Measurements from ENCODE around the gene ANKS1A.

The ANKS1A gene

GRCh38 chr6:35082733-35083403 is 193.8 kb downstream of the ANKS1A start:
- no peak for DNase-seq (ENCODE audit: low read depth, low spot score)

GRCh38 chr6:35083507-35083906 is 194.5 kb downstream of the ANKS1A start:
- no peak for DNase-seq (ENCODE audit: low read depth, low spot score)

DNA sequence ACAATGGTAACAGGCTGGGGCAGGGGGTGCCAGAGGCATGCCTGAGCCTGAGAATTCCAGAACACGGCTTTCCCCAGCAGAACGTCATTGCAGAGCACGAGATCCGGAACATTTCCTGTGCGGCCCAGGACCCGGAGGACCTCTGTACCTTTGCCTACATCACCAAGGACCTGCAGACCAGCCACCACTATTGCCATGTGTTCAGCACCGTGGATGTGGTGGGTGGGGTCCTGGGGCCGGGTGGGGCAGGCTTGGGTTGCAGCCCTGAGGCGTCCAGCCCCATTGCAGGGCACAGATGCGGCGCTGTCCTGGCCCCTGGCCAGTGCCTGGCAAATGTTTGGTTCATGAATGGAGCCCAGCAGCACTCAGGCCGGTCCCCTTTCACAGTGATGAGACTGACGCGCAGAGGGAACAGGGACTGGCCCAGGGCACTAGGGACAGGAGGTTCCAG is 195.0 kb downstream of the ANKS1A start:
- DNase-seq (ENCODE audit: low read depth, low spot score) = no peak

- DNase-seq (ENCODE audit: low read depth, low spot score) = no peak
Measured at GRCh38 chr6:35084511-35085203, 195.6 kb downstream of the ANKS1A start.

GRCh38 chr6:35085359-35086281 is 196.6 kb downstream of the ANKS1A start:
- DNase-seq (ENCODE audit: low read depth, low spot score) = no peak

GRCh38 chr6:35086282-35086632 is 197.2 kb downstream of the ANKS1A start:
- DNase-seq (ENCODE audit: low read depth, low spot score) = no peak

GRCh38 chr6:35086636-35087360 is 197.7 kb downstream of the ANKS1A start:
- no peak for DNase-seq (ENCODE audit: low read depth, low spot score)

DNA sequence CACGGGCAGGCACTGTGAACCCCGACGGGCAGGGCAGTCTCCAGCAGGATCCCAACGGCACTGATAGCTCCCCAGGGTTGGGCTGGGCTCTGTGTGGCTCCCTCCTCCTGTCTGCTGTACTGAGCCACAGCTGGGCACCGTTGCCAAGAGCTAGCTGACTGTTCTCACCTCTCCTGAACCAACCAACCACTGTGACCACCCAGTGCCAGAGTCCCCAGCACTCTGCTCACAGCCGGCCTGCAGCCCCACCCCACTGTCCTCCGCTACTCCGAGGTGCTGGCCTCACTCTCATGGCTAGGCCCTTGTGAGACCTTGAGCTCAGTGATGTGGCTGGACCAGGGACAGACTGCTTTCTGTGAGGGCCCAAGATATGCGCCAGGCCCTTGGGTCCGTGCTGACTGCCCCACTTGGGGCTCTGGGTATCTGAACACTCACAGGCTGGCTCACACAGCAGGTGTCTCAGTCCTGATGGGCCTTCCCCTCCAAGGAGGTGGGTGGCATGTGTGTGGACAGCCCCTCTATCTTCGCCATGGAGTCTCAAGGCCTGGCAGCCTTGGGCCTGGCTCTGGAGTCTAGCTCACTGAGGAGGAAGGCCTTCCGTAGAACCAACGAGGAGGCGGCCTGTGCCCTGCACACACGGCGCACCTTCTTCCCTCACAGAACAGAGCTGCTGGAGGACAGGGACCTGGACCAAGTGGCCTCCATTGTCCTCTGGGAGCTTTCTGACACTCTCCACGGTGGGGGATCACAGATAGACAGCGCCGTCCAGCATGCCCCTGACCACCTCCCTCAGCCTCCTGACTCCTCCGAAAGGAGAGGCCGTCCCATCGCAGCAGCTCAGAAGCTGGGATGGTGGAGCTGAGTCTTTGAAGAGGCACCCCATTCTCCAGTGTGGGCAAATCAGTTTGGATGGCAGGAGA is 198.6 kb downstream of the ANKS1A start:
- no peak for DNase-seq (ENCODE audit: low read depth, low spot score)

GRCh38 chr6:35088281-35089215 is 199.5 kb downstream of the ANKS1A start:
- no peak for DNase-seq (ENCODE audit: low read depth, low spot score)

- no peak for DNase-seq (ENCODE audit: low read depth, low spot score)
Measured at GRCh38 chr6:35089216-35089934, 200.3 kb downstream of the ANKS1A start.

GRCh38 chr6:35089935-35090505 is 201.0 kb downstream of the ANKS1A start:
- peak; percentile 27 for DNase-seq (ENCODE audit: low read depth, low spot score)

DNA sequence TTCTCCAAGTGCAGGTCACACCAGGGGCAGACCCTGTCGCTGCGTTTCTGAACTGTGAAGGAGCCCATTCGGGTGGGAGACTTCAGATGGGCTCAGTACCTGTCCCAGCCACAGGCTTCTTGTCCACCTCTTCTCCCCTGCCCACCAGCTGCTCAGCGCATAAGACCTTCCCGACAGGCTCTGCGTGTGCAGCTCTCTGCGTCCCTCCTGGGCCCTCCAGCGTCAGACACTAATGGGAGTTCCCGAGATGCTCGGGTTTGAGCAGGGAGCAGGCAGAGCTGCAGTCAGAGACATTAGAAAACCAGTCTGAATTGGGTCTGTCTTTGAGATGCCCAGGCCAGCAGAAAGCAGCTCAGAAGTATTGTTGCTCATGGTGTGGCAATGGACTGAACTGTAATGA is 201.7 kb downstream of the ANKS1A start:
- no peak for DNase-seq (ENCODE audit: low read depth, low spot score)

DNA sequence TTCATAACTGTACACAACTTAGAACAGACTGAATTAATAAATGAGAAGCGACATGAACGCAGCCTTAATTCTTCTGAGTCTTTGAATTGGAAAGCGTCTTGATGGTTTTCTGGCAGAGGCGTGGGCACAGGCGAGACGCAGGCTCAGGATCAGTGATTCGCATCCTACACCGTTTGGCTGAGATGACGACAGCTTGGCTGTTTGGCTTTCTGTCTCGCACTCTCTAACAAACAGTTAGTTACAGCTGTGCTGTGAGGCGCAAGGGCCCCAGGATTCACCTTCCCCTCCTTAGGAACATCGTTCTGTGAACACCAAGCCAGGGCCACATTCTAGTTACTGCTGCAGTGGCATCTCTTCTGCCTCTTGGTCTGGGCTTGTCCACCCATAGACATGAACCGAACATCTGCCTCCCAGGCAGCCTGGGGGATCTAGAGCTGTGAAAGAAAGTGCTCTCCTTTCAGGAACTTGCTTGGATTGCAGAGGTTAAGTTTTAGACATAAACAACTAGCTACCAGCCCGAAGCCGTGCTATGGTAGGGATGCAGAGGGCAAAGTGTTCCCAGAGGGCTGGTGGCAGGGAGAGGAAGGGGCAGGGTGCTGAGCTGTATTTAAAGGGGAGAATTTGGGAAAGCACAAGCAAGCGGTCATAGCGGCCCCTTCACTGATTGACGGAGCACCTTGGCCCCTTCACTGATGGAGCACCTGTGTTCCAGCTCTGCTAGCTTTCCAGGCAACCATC is 202.5 kb downstream of the ANKS1A start:
- DNase-seq (ENCODE audit: low read depth, low spot score) = no peak

GRCh38 chr6:35092362-35093117 is 203.5 kb downstream of the ANKS1A start:
- DNase-seq (ENCODE audit: low read depth, low spot score) = no peak

GRCh38 chr6:35093118-35093445 is 204.0 kb downstream of the ANKS1A start:
- DNase-seq (ENCODE audit: low read depth, low spot score) = no peak

- DNase-seq (ENCODE audit: low read depth, low spot score) = no peak
Measured at GRCh38 chr6:35093783-35094182, 204.7 kb downstream of the ANKS1A start.

DNA sequence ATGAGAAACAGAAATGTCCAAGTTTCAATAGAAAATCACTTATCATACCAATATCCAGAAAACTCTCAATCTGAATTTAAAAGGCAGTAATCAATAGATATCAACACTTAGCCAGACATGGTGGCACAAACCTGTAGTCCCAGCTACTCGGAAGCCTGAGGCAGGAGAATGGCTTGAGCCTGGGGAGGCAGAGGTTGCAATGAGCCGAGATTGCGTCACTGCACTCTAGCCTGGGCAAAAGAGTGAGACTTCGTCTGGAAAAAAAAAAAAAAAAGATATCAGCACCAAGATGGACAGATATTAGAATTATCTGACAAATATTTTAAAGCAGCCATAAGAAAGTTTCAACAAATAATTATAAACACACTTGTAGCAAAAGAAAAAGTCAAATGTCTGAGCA is 205.1 kb downstream of the ANKS1A start:
- no peak for DNase-seq (ENCODE audit: low read depth, low spot score)

Data from brain pericyte (primary cell).